Measurements from ENCODE around the gene VAPB.
"Not testable (repeated sequence)": the region's sequence is repeated elsewhere in the genome, so short reads cannot be mapped to it uniquely, and the experiment has no call there.

Gene VAPB

DNA sequence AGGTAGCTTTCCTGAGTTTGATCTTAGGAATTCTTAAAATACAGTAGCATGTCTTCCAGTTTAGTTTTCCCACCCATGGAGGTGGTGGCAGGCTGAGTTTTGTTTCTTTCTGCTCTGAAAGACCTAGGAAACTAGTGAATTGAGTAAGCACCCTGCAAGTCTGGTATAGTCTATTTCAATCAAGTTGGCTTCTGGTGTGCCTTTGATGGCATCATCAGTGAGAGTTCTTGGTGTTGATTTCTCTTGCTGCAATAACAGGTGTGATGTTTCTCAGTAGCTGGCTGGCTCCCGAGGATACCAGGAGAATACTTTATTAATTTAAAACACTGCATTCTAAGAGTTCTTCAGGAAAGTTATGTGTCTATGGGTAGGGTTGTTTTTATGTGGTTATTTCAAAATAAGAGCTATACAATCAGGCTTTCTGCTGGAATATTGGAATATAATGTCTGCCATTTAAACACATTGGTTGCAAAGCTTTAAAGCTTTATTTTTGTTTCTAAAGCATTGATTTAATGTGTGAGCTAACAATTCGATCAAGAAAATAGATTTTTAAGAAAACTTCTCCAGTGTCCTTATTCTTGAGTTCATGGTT lies 19.0 kb downstream of the VAPB start:
- TF ChIP-seq POLR2A (IDR thresholded peaks at IDR 0.05; ENCODE audit: low read depth, low read length), result no peak
- FAIRE-seq (no peak), DNase-seq (ENCODE audit: insufficient read length, low spot score) (no peak)

DNA sequence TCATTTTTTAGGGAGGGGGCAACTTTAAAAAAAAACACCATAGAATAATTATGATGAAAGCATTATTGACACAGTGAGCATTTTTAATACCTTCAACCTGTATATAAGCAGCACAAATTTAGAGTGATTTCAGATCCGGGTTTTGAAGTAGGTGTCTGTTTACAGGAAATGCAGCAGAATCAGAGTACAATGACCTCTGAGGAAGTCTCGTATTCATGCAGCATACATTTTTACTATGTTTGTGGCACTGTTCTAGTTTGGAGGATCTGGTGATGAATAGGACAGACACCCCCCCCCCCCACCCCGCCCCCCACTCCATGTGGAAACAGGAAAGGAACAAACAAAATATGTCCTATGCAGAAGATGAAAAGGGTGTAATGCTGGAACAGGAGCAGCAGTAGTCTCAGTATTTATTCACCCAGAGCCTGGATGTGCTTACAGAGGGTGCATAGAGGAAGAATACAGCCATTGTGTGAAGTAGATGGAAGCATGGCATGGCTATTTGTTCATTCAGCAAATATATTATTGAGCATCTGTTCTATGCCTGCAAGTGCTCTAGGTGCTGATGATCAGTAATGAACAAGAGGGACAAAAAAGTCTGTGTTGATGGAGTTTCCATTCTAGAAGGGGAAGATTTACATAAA lies 19.7 kb downstream of the VAPB start:
- FAIRE-seq, result no peak
- DNase-seq (ENCODE audit: insufficient read length, low spot score), result no peak
- no peak for TF ChIP-seq POLR2A (IDR thresholded peaks at IDR 0.05; ENCODE audit: low read depth, low read length)

DNA sequence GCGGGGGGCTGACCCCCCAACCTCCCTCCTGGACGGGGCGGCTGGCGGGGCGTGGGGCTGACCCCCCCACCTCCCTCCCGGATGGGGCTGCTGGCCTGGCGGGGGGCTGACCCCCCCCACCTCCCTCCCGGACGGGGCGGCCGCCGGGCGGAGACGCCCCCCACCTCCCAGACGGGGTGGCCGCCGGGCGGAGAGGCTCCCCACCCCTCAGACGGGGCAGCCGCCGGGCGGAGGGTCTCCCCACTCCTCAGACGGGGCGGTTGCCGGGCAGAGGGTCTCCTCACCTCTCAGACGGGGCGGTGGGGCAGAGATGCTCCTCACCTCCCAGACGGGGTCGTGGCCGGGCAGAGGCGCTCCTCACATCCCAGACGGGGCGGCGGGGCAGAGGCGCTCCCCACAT lies 25.2 kb downstream of the VAPB start:
- DNase-seq (ENCODE audit: insufficient read length, low spot score); FAIRE-seq: not testable (repeated sequence)

DNA sequence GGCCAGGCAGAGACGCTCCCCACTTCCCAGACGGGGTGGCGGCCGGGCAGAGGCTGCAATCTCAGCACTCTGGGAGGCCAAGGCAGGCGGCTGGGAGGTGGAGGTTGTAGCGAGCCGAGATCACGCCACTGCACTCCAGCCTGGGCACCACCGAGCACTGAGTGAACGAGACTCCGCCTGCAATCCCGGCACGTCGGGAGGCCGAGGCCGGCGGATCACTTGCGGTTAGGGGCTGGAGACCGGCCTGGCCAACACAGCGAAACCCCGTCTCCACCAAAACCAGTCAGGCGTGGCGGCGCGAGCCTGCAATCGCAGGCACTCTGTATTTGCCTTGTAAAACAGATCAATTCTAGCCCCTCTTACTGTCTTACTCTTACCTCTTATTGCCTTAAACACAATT lies 25.8 kb downstream of the VAPB start:
- not testable (repeated sequence) for DNase-seq (ENCODE audit: insufficient read length, low spot score); FAIRE-seq

DNA sequence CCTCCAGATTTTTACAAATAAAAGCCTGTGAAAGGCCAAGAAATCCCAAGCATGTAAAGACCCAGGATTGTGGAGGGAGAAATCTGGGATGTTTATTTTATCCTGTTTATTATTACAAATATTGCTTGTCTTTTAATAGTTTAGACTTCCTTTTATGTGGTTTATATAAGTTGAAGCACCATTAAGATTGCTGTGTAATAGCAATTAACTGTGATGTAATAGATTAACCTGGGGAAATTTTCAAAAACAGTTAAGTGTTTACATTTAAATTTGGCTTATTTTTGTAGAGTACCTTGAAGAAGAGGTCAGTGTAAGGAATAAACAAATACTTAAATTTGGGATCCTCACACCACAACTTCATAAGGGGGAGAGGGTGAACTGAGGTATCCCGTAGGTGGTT lies 27.0 kb downstream of the VAPB start:
- FAIRE-seq, result no peak
- TF ChIP-seq POLR2A (IDR thresholded peaks at IDR 0.05; ENCODE audit: low read depth, low read length), result no peak
- DNase-seq (ENCODE audit: insufficient read length, low spot score), result no peak

DNA sequence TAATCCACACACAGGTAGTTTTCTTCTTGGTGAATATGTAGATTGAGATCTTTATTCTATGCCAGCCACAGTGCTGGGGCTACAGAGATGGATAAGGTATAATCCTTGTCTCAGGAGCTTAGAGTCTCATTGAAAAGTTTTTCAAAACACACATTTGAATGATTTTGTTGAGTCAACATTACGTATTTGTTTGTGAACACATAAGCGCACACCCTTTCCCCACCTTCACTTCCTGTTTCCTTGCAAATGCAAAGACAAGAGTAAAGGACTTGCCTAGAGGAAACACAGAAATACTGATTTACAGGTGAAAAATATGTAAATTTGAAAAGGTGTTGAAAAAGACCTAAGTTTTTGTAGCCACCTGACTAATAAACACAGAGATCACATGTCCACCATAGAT lies 27.8 kb downstream of the VAPB start:
- DNase-seq (ENCODE audit: insufficient read length, low spot score), result no peak
- TF ChIP-seq POLR2A (IDR thresholded peaks at IDR 0.05; ENCODE audit: low read depth, low read length), result no peak

DNA sequence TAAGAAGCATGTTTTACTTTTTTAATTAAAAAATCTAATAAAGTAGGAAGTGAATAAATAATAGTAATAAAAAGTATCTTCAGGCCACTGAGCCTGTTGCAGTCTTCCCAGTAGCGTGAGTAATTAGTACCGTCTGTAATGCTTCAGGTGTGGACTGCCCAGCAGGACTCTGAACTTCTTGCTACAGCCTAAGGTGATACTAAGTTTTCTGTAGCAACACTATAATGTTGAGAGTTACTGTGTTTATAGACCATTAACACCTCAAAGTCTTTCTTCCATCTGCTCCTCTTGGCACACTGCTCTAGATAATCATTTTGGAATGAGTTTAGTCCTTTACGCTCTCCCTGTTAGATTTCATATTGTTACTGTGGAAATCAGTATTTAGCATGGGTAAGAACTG lies 28.4 kb downstream of the VAPB start:
- DNase-seq (ENCODE audit: insufficient read length, low spot score) (no peak), FAIRE-seq (no peak)
- TF ChIP-seq POLR2A (IDR thresholded peaks at IDR 0.05; ENCODE audit: low read depth, low read length), result no peak

More for the DNA sequence above, 27.8 kb downstream of the VAPB start:
- no peak for FAIRE-seq

DNA sequence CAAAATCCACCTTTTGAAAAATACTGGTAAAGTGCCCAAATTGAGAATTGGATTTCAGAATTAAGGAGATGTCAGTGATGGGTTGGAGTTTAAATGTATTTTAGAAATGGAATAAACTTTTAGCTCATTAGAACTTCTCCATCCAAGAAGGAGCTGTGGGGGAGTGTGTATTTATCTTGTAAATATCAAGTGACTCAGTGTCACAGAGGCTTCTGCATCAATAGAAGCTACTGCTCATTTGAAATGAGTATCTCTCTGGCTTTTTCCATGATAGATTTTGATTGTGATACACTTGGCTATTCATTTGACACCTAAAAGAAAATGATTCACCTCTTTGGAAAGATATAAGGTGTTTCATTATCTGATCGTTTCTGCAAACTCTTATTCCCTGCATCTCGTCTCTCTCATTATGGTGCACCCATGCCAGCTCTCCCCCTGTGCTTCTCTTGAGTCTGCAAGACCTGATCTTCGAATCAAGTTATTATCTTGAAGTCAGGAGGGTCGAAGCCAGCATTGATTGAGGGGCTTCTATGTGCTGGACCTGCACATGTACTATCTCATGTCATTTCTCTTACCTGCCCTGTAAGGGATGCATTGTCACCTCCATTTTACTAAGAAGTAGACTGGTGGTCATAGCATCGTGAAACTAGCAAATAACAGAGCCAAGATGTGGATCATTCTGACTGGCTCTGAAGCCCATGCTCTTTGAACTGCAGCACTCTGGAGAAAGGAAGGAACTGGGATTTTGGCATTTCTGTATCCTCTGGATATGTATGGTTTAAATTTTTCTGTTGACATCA lies 30.1 kb downstream of the VAPB start:
- TF ChIP-seq POLR2A (IDR thresholded peaks at IDR 0.05; ENCODE audit: low read depth, low read length), result no peak
- no peak for DNase-seq (ENCODE audit: insufficient read length, low spot score)
- FAIRE-seq, result no peak

DNA sequence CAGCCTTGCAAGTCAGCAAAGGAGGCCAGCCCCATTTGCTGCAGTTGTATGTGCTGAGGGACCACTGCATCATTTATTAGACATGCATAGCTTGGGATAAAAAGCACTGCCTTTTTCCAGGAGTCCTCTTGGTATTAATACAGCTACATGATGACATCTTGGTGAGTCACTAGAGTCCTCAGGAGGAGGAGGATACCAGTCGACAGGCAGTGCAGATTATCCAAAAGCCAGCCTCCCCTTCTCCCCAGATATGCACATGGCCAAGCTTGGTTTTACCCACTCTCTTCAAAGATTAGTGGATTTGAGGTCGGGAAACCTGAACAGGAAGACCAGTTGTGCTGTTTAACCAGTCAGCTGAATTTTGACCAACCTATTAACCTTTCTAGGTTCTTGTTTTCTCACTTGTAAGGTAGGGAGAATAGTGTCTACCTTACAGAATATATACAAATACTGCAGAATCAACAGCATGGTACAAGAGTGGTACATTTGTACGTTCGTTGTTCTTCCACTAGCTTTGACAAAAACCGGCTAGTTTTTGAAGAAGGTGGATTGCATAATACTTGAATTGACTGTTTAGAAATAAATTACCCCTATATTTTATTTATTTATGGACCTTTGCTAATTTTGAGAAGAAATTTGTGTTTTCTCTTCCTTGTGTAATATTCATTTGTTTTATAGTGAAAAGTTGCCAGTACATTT lies 31.9 kb downstream of the VAPB start:
- FAIRE-seq, result peak; percentile 84
- no peak for TF ChIP-seq POLR2A (IDR thresholded peaks at IDR 0.05; ENCODE audit: low read depth, low read length)

DNA sequence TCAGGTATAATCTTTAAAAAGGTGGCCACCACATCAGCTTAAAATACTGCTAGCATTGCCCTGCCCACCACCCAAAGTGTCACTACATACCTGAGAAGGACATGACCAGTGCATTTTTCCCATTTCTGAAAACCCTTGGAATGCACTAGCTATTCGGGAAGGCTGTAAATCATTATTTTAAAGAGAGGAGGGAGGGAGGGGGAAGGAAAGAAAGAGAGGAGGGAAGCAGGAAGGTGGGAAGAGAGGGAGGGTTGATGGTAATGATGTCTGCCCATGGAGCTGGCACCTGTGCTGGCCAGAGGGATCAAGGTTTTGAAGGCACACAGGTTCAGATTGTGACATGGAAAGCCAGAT lies 32.4 kb downstream of the VAPB start:
- no peak for TF ChIP-seq POLR2A (IDR thresholded peaks at IDR 0.05; ENCODE audit: low read depth, low read length)
- FAIRE-seq (no peak), DNase-seq (ENCODE audit: insufficient read length, low spot score) (no peak)

More for the DNA sequence above, 31.9 kb downstream of the VAPB start:
- DNase-seq (ENCODE audit: insufficient read length, low spot score), result peak; percentile 67

DNA sequence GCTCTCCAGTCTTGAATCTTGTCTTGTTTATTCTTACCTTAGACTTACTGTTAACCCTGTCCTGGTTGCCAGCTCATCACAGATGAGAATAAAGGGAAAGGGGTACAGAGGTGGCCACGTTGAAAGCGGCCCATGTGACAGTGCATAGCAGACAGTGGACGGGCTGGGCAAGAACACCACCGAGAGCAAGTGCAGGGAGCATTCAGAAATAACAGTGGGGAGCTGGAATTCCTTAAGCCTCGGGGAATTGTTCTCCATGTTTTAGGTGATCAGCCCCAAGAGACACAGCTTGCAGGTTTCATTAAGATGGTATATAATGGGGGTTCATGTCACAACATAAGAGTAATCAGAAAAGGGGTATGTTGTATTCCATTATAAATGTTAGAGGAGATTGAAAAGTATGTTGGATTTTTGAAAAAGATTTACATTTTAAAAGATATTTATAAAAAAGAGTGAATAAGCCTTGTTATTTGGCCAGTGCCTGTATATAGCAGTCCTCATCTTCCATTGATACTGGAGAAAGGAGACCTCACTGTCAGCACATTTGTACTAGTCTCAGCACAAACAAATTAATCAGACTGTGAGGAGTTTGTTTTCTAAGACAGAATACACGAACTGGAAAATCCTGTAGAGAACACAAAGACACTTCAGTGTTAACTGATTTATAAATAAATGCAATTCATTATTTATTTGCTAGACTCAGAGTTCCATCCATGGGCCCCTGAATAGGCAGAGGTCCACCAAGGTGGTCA lies 35.4 kb downstream of the VAPB start:
- FAIRE-seq, result no peak
- TF ChIP-seq POLR2A (IDR thresholded peaks at IDR 0.05; ENCODE audit: low read depth, low read length), result no peak
- no peak for DNase-seq (ENCODE audit: insufficient read length, low spot score)

DNA sequence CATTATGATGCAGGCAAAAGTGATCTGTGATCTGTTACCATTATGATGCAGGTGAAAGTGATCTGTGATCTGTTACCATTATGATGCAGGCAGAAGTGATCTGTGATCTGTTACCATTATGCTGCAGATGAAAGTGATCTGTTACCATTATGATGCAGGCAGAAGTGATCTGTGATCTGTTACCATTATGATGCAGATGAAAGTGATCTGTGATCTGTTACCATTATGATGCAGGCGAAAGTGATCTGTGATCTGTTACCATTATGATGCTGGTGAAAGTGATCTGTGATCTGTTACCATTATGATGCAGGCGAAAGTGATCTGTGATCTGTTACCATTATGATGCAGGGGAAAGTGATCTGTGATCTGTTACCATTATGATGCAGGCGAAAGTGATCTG lies 38.5 kb downstream of the VAPB start:
- DNase-seq (ENCODE audit: insufficient read length, low spot score); FAIRE-seq: not testable (repeated sequence)

DNA sequence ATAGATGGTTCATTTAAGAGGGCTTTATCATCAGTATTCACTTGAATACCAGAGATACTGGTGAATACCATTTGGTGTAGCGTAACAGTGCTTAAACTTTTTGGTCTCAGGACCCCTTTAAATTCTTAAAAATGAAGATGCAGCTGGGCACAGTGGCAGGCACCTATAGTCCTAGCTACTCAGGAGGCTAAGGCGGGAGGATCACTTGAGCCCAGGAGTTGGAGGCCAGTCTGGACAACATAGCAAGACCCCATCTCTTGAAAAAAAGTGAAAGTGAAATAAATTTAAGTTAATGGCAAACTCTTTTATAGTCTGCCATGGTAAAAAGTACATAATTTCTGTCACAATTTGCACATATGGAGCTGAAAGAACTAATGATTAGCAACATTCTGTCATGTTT lies 39.3 kb downstream of the VAPB start:
- FAIRE-seq (no peak), DNase-seq (ENCODE audit: insufficient read length, low spot score) (no peak)

DNA sequence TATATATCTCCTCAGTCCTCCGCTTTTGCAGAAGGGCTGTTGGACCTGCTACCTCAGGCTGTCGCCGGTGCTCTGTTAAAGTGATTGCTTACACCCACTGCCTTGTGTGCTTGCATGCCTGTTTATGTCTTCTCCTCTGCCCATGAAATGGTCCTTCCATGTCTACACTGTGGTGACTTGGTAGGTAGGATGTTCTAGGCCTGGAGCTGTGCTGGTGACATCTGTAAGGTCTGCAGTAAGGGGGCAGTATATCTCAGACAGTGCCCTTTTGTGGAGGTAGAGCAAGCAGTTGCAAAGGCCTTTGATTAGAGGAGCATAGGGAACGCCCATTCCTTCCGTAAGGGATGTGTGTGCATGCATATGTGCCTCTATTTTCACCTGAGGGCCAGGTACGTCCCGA lies 40.3 kb downstream of the VAPB start:
- no peak for TF ChIP-seq POLR2A (IDR thresholded peaks at IDR 0.05; ENCODE audit: low read depth, low read length)
- FAIRE-seq, result no peak
- DNase-seq (ENCODE audit: insufficient read length, low spot score), result no peak

More for the DNA sequence above, 39.3 kb downstream of the VAPB start:
- TF ChIP-seq POLR2A (IDR thresholded peaks at IDR 0.05; ENCODE audit: low read depth, low read length), result no peak

Data from H54 (cell line).